OCI-LY7 (cell line): ENCODE results near the gene KRI1. TPM values are rescaled to one million over a fixed set of nuclear protein-coding genes. Genes with fewer than 3 reads are reported as not detected.

Source experiments
- BruUV-seq: library from RNA; stranded (reverse); fragments of 400-500 nt; replicated peaks from 2 replicates; lab custom pipeline; 2021; lab: Mats Ljungman, UMichigan
- CTCF ChIA-PET: fragments of 300-600 bp; sonication (Branson Sonifier 250); formaldehyde crosslinking; loops from one replicate; lab custom pipeline; 2022; ENCODE audit warnings: antibody characterized with exemption; ENCODE audit not compliant: unreplicated experiment; lab: Charles Lee
- POLR2A ChIA-PET: fragments of 300-600 bp; sonication (Branson Sonifier 250); formaldehyde crosslinking; loops from one replicate; lab custom pipeline; 2022; ENCODE audit warnings: antibody characterized with exemption; lab: Charles Lee
- DNase-seq: peaks from one replicate; pipeline ENCODE4 v3.0.0-alpha.2; 2015; ENCODE audit warnings: low spot score
- H2AFZ ChIP-seq: fragments of 200-600 bp; sonication (generic), shearing (Covaris generic); 2 replicates; pipeline ENCODE4 v1.6.1; 2014; ENCODE audit warnings: mild to moderate bottlenecking, antibody characterized with exemption, low read length, moderate library complexity
- H3K27ac ChIP-seq: fragments of 200-600 bp; sonication (generic); 2 replicates; pipeline ENCODE4 v1.5.1; 2014; ENCODE audit warnings: mixed run types, low read depth, mild to moderate bottlenecking, moderate library complexity, low read length, inconsistent platforms; ENCODE audit not compliant: poor library complexity, severe bottlenecking
- H3K36me3 ChIP-seq: fragments of 200-600 bp; sonication (generic); 2 replicates; pipeline ENCODE4 v1.6.1; 2014; ENCODE audit warnings: mild to moderate bottlenecking, antibody characterized with exemption, low read length, moderate library complexity, mixed read lengths; ENCODE audit not compliant: insufficient read depth
- H3K4me1 ChIP-seq: fragments of 200-600 bp; sonication (generic); 2 replicates; pipeline ENCODE4 v1.5.1; 2014; ENCODE audit warnings: mild to moderate bottlenecking, low read length; ENCODE audit not compliant: insufficient read depth, poor library complexity, severe bottlenecking
- H3K4me2 ChIP-seq: fragments of 200-600 bp; sonication (generic); 2 replicates; pipeline ENCODE4 v1.6.1; 2014; ENCODE audit warnings: mild to moderate bottlenecking, low read length
- H3K4me3 ChIP-seq: fragments of 200-600 bp; sonication (generic); 2 replicates; pipeline ENCODE4 v1.5.1; 2014; ENCODE audit warnings: mild to moderate bottlenecking, low read depth, low read length; ENCODE audit not compliant: poor library complexity, severe bottlenecking
- H3K79me2 ChIP-seq: fragments of 200-600 bp; sonication (generic); 2 replicates; pipeline ENCODE4 v1.6.1; 2016; ENCODE audit warnings: low read depth, mild to moderate bottlenecking, low read length, moderate library complexity, mixed read lengths; ENCODE audit not compliant: insufficient read depth
- H3K9me2 ChIP-seq: fragments of 200-600 bp; sonication (generic); 2 replicates; pipeline ENCODE4 v1.6.1; 2016; ENCODE audit warnings: mild to moderate bottlenecking, low read length, mixed read lengths; ENCODE audit not compliant: insufficient read depth
- H3K9me3 ChIP-seq: fragments of 200-600 bp; sonication (generic); 2 replicates; pipeline ENCODE4 v1.6.1; 2014; ENCODE audit warnings: mild to moderate bottlenecking, mixed run types, low read length, mixed read lengths
- H4K20me1 ChIP-seq: fragments of 200-600 bp; sonication (generic); 2 replicates; pipeline ENCODE4 v1.6.1; 2014; ENCODE audit warnings: mild to moderate bottlenecking, antibody characterized with exemption, low read length, moderate library complexity, mixed read lengths; ENCODE audit not compliant: insufficient read depth
- CTCF ChIP-seq: fragments of 200-600 bp; sonication (generic); conservative IDR thresholded peaks from 2 replicates; pipeline ENCODE4 v1.5.1; 2014; ENCODE audit warnings: mild to moderate bottlenecking, antibody characterized with exemption, low read length, moderate library complexity, mixed read lengths
- EZH2phosphoT487 ChIP-seq: fragments of 200-600 bp; sonication (generic); IDR thresholded peaks from 2 replicates; pipeline ENCODE4 v1.6.1; 2018; ENCODE audit warnings: low read depth, borderline replicate concordance, mild to moderate bottlenecking, mixed run types, antibody characterized with exemption, low read length, moderate library complexity, mixed read lengths
- intact Hi-C: fragments of 100-400 bp; cut with micrococcal nuclease; formaldehyde crosslinking; loops from one replicate; pipeline ENCODE4 v1.10.0; 2022; ENCODE audit not compliant: unreplicated experiment
- total RNA-seq, 2 experiments: library from RNA; depleted of rRNA in 1 of 2; stranded (reverse); fragments of >200 nt in 1 of 2; shearing (Covaris generic) in 1 of 2; gene quantifications; 2 replicates each; pipeline ENCODE4 v1.2.3, GENCODE V29; 2014 to 2022

Gene KRI1
- total RNA-seq, 2 experiments from 2014 or later, result 53.6 to 58.4 TPM

DNA sequence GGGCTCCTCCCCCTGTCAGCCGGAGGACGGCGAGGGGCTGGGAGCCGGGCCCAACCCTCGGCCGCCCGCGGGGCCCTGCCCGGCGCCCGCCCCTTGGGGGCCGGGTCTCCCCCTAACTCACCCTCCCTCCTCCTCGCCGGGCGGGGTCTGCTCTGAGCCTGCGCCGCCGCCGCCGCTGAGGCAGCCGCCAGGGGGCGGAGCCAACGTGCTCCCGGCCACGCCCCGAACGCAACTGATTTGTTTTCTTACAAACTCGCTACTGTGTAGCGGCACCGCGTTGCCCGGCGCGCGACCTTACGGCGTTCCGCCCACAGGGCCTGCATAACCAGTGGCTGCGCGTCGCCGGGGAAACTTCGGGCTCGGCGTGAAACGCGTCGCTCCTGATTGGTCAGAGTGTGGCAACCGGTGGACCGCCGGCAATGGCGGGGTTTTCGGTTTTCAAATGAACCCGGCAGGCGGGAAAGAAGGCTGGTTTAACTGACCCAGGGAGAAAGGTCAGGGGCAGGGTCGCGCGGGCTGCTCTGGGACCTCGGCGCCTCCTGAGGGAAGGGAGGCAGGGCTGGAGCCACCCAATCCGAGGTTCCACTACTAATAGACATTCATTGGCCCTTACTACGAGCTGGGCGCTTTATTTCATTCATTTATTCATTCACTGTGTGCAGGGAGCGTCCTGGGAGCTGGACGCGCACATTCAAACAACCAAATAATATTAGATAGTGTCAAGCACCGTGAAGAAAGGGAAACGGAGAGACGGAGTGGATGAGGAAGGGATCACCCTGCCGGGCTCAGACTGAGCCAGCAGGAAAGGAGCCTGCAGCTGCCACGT, 3.2 kb upstream of the KRI1 start, which contains the start of gene CDKN2D:
Gene CDKN2D (minus strand): TSS at position 154 of the 826 bp plus-strand sequence. CDS start 326 bp downstream, outside the sequence.
- intact Hi-C loops, result loop anchor here (1.0 to 10.0 kb wide), 8 partner anchors 28 to 306 kb away; partner anchors contain the start of genes CARM1, ICAM3, ILF3 and RAVER1
- Histone ChIP-seq H3K9me2 (no peaks in the 10 kb centered on the region), H3K79me2 (peaks cover 28% of the 10 kb centered on the region), H3K36me3 (peaks cover 7% of the 10 kb centered on the region; the same call in 1 of the 2 replicates), H3K4me1 (peaks cover 43% of the 10 kb centered on the region), H3K4me3 (peak within 1 kb of the TSS; percentile 76), H3K9me3 (no peaks in the 10 kb centered on the region), H2AFZ (peak within 1 kb of the TSS; percentile 61; the same call in 1 of the 2 replicates), H4K20me1 (no peaks in the 10 kb centered on the region), H3K27ac (peak within 1 kb of the TSS; percentile 95), H3K4me2 (peak within 1 kb of the TSS; percentile 89)
- no peak for TF ChIP-seq CTCF
- no peak for TF ChIP-seq EZH2phosphoT487
- TSS peak; percentile 99 for BruUV-seq
- DNase-seq, result peak; percentile 100
- POLR2A ChIA-PET, result interaction anchor here (0.5 to 1.7 kb wide), 2 partner anchors 123 to 132 kb away, joined by 3 to 9 read pairs; partner anchors contain the start of gene QTRT1
- CTCF ChIA-PET, result interaction anchor here (0.6 kb wide), 1 partner anchor 390 kb away, joined by 4 read pairs; no protein-coding TSS in a partner anchor

- H3K4me2 ChIP-seq, result peak overlapping the region; percentile 89
- POLR2A ChIA-PET, result no interaction called here
- intact Hi-C loops, result loop anchor here (2.0 to 10.0 kb wide), 6 partner anchors 84 to 307 kb away; partner anchors contain the start of genes CARM1, ICAM3, ILF3 and RAVER1
- peaks cover 12% of the 10 kb centered on the region for H3K36me3 ChIP-seq
- CTCF ChIA-PET, result no interaction called here
- H4K20me1 ChIP-seq, result no peaks in the 10 kb centered on the region
- no peak for TF ChIP-seq EZH2phosphoT487
- 0 out of 2 replicates have a peak, but pooled peaks have one; percentile 16 for TF ChIP-seq CTCF
- peak overlapping the region; percentile 76 for H3K4me3 ChIP-seq
- no peaks in the 10 kb centered on the region for H3K9me2 ChIP-seq
- BruUV-seq, result no TSS peak
- H3K9me3 ChIP-seq, result no peaks in the 10 kb centered on the region
- no peak overlapping the region for H2AFZ ChIP-seq
- peak; percentile 77 for DNase-seq
- H3K4me1 ChIP-seq, result peaks cover 43% of the 10 kb centered on the region
- H3K27ac ChIP-seq, result peak overlapping the region; percentile 95
- H3K79me2 ChIP-seq, result peaks cover 31% of the 10 kb centered on the region
Measured at GRCh38 chr19:10568062-10568825, 2.4 kb upstream of the KRI1 start.
